Effector memory CD4-positive, alpha-beta T cell (primary cell): ENCODE measurements around the gene PRR33.
A peak's percentile ranks its signal among the peaks of the same experiment; 100 is the strongest.

Source experiments
- DNase-seq, 3 donors: peaks; one replicate each; pipeline ENCODE4 v3.0.0-alpha.2; 2020
- H3K27ac ChIP-seq: 2 replicates; pipeline ENCODE4 v1.7.0; 2013; ENCODE audit warnings: mild to moderate bottlenecking, low read length, moderate library complexity; ENCODE audit not compliant: insufficient read depth, poor library complexity, severe bottlenecking
- H3K27me3 ChIP-seq: replicated peaks from 2 replicates; pipeline ENCODE4 v1.7.0; 2013; ENCODE audit warnings: mild to moderate bottlenecking, low read length; ENCODE audit not compliant: insufficient read depth, control insufficient read depth, poor library complexity, severe bottlenecking
- H3K36me3 ChIP-seq: 2 replicates; pipeline ENCODE4 v1.7.0; 2013; ENCODE audit warnings: mild to moderate bottlenecking, low read length, moderate library complexity; ENCODE audit not compliant: control insufficient read depth, insufficient read depth
- H3K4me1 ChIP-seq: 2 replicates; pipeline ENCODE4 v1.7.0; 2013; ENCODE audit warnings: low read length, mild to moderate bottlenecking; ENCODE audit not compliant: control insufficient read depth, insufficient read depth, poor library complexity, severe bottlenecking
- H3K4me3 ChIP-seq: 2 replicates; pipeline ENCODE4 v1.7.0; 2013; ENCODE audit warnings: low read length, low read depth, mild to moderate bottlenecking; ENCODE audit not compliant: insufficient read depth, poor library complexity, severe bottlenecking
- H3K9me3 ChIP-seq: 2 replicates; pipeline ENCODE4 v1.7.0; 2013; ENCODE audit warnings: mild to moderate bottlenecking, low read length, moderate library complexity; ENCODE audit not compliant: control insufficient read depth

The PRR33 gene

DNA sequence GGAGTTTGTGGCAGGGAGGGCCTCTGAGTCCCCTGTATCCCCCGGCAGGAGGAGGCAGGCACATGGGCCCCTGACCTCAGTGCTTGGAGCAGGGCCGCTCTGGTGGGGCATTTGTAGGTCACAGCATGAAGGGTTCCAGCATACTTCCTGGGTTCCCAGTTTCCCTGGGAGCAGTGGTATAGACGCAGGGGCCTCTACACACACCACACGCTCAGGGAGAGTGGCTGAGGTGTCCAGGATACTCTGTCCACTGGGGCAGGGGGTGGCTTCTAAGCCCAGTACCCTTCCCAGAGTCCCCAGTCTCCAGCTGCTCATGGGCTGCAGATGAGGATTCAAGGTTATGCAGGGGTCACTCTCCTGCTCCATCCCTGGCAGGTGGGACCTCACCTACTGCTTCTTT is 32.7 kb downstream of the PRR33 start:
- H3K27ac ChIP-seq, result no peak overlapping the region
- H3K4me3 ChIP-seq, result no peak overlapping the region
- no peak for DNase-seq
- no peaks in the 10 kb centered on the region for H3K9me3 ChIP-seq
- H3K36me3 ChIP-seq, result peaks cover 12% of the 10 kb centered on the region
- H3K27me3 ChIP-seq, result no peaks in the 10 kb centered on the region
- H3K4me1 ChIP-seq, result peaks cover 53% of the 10 kb centered on the region

DNA sequence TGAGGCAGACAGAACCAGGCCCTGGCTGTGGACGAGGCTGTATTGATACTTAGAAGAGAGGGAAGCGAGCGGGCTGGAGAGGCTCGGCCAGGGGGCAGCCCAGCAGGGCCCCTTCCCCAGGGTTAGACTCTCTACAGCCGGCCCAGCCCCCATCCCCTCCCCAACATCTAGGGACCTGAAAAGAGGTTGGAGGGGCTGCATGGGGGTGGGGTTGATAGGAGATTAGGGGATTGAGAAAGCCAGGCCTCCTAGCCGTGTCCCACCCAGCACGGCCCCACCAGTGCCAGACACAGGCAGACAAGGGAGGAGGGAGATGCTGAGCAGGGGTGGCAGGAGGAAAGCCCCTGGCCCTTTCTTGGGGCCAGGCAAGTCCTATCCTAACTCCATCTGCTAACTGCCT is 33.1 kb downstream of the PRR33 start:
- Histone ChIP-seq H3K36me3 (peaks cover 12% of the 10 kb centered on the region), H3K27me3 (no peaks in the 10 kb centered on the region), H3K4me3 (no peak overlapping the region), H3K27ac (no peak overlapping the region), H3K4me1 (peaks cover 53% of the 10 kb centered on the region), H3K9me3 (no peaks in the 10 kb centered on the region)
- DNase-seq, result no peak

DNA sequence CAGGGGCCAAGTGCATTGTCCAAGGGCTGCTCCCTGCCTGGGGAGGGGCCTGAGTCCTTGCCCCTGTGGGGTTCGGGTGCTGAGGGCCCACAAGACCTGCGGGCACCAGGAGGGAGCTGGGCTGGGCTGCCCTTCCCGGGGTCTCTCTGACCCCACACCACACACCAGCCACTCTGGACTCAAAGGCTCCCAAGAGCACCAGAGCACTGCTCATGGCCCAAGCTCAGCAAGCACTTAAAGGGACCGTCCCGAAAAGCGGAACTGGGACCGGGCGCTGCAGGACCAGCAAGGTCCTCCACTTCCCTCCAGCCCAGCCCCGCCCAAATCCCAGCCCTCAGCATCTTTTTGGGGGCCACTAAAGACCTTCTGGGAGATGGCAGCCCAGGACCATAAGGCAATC is 33.5 kb downstream of the PRR33 start:
- Histone ChIP-seq H3K9me3 (no peaks in the 10 kb centered on the region), H3K36me3 (peaks cover 12% of the 10 kb centered on the region), H3K4me3 (no peak overlapping the region), H3K27ac (no peak overlapping the region), H3K4me1 (peaks cover 48% of the 10 kb centered on the region), H3K27me3 (no peaks in the 10 kb centered on the region)
- DNase-seq, result no peak

DNA sequence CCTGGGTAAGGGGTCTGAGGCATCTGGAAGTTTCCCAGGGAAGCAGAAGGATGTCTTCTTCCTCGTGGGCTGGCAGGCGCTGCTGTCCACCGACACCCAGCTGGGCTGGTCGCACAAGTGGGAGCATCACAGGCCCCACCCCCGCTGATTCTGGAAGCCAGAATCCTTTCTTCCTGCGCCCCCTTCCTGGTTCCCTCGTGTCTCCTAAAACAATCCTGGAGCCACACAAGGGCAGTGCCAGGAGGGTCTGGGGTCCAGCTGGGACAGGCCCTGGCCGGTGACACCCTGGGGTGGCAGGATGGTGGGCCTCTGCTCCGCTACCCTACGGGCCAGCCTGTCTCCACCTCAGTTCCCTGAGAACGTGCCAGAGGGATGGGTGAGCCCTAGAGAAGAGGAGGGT is 34.6 kb downstream of the PRR33 start:
- H3K4me3 ChIP-seq, result no peak overlapping the region
- no peaks in the 10 kb centered on the region for H3K27me3 ChIP-seq
- peaks cover 9% of the 10 kb centered on the region for H3K36me3 ChIP-seq
- H3K27ac ChIP-seq, result peak overlapping the region; percentile 15
- H3K4me1 ChIP-seq, result peaks cover 48% of the 10 kb centered on the region
- H3K9me3 ChIP-seq, result no peaks in the 10 kb centered on the region
- DNase-seq, result no peak

DNA sequence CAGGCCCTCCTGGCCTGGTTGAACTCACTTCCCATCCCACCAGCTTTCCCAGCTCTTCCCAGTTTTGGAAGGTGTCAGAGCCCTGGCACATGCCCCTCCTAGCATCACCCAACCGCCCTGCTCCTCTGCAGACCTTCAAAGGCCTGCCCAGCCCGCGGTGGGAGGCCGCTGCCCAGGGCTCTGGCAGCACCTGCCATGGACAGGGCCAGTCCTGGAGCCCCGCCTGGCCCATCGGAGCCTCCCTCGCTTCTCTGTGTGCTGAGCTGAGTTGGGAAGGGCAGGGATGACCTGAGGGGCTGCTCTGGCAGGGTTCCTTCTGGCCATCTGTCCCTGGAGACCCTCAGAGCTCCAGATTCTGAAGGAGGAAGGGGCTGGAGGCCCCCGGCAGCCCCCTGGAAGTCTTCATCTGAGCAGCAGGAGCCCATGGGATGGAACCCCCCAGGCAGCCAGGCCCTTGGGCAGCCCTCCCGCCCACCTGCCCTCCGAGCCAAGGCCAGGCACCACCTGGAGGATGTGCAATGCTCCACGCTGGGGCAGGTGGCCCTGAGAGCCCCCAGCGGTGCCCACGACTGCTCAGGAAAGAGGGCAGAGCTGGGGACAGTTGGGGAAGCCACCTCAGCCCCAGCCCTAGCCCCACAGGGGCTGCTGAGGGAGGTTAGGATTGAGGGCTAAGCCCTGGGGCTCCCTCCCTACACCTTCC is 35.2 kb downstream of the PRR33 start:
- Histone ChIP-seq H3K27ac (peak overlapping the region; percentile 85), H3K9me3 (no peaks in the 10 kb centered on the region), H3K27me3 (no peaks in the 10 kb centered on the region), H3K4me3 (no peak overlapping the region), H3K4me1 (peaks cover 54% of the 10 kb centered on the region), H3K36me3 (peaks cover 9% of the 10 kb centered on the region)
- DNase-seq, result no peak

DNA sequence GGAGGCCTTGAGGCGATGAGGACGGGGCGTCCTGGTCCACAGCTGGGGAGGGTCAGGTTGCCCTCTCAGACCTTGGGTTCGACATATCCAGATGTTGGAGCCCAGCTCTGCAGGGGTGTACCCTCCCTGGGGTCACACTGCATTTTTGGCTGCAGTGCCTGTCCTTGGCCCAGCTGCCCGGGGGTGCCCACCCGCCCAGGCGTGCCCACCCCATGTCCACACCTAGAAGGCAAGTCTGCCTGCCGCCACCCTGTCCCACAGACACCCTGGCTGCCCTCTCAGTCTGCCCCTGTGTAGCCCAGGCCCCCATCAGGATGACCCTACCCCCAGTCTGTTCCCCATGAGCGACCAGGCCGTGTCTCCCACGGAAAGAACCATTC is 35.8 kb downstream of the PRR33 start:
- H3K9me3 ChIP-seq, result no peaks in the 10 kb centered on the region
- H3K27ac ChIP-seq, result peak overlapping the region; percentile 85
- H3K27me3 ChIP-seq, result no peaks in the 10 kb centered on the region
- H3K4me3 ChIP-seq, result no peak overlapping the region
- peaks cover 59% of the 10 kb centered on the region for H3K4me1 ChIP-seq
- no peak for DNase-seq
- peaks cover 9% of the 10 kb centered on the region for H3K36me3 ChIP-seq

DNA sequence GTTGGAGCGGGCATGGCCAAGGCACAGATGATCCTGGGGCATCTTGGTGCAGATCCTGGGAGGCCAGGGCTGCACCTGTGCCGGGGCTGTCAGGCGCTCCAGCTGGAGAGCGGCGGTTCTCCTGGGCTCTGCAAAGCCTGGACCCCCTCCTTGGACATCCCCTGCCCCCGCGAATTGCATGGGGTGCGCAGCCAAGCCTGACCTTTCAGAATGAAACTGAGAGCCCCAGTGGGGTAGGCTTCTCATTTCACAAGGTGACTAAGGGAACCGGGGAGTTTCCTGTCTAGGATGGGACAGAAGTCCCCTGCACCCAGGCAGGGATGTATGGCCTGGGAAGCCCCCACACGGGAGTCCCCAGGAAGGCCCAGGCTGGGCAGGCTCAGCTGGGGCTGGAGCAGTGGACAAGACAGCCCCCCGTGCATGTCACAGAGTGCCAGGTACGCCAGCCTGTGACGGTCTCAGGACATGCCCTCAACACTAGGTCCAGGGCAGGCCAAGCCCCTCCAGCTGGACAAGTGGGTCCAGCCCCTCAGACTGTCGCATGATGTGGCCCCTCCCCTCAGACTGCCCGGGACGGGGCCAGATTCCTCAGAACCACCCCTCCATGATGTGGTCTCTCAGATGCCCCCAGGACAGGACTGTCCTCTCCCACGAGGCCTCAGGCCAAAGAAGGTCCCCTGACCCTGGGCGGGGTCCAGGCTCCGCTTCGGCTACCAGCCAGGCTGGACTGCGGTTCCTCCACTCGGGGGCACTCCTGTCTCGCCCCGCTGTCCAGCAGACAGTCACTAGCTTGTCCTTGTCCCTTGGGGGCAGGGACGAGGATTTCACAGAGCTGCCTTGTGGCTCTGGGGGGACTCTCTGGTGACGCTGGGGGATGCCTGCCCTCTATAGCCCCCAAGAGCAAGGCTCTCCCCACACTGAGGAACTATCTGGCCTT is 36.5 kb downstream of the PRR33 start:
- Histone ChIP-seq H3K27me3 (no peaks in the 10 kb centered on the region), H3K27ac (peak overlapping the region; percentile 85), H3K4me1 (peaks cover 63% of the 10 kb centered on the region), H3K36me3 (peaks cover 9% of the 10 kb centered on the region), H3K4me3 (peak overlapping the region; percentile 87), H3K9me3 (no peaks in the 10 kb centered on the region)
- no peak for DNase-seq

DNA sequence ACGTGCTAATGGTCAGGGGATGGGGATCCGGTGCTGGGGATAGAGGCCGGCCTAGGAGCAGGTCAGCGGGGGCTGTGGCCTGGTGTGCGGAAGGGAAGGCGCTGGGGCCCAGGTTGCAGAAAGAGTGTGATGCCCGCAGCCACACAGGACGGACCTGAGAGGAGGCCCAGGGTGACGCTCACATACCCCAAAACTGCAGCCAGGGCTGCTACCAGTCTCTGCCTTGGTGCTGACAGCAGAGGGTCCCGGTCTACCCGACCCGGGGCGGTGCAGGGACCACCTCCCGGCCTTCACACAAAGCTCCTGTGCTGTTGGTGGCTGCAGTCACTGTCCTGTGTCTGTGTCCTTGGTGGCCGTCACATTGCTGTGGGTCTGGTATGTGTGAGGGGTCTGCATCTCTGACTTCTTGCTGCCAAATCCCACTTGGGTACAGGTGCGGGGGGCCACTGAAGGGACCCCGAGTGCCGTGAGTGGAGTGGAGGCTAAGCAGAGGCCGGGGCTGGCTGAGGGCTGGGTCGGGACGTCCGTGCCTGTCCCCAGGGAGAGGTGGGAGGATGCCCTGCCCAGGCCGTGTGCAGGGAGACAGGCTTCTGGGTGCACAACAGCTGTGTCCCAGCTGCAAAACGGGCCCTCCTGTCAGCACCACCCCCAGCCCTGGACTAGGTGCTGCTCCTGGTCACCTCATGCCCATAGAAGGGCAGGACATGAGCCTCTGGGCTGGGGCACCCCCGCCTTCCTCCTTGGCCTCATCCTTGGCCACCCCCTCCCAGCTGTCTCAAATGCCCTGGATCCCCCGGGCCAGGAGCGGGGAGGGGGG is 37.4 kb downstream of the PRR33 start:
- peak overlapping the region; percentile 85 for H3K27ac ChIP-seq

DNA sequence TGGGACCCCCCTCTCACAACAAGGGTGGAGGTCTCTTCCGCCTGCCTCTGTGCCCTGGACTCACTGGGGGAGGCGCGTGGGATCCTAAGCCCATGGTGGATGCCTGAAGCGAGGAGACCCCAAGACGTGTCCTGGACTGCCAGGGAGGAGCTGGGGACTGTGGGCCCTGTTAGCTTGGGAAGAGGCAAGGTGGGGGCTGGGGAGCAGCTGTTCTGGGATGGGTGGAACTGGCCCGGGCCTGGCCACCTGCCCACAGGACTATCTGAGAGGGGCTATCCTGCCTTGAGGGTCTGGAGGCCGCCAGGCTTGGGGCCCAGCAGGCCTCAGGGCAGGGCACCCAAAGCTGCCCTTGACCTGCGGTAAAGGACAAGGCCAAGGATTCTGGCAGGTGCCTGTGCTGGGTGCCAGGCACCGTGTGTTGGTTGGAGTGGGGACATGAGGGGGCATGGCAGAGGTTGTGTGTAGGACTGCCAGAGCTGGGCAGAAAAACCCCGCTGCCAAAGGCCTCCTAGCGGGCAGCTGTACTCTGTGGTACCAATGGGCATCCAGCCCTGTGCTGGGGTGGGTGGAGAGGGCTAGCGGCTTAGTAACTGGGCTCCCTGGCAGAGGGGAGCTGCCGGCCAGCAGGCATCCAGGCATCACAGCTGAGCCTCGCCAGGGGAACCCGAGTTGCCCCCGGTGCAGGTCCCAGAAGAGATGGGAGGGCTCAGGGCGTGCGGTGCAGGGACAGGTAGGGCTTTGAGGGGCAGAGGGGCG is 38.1 kb downstream of the PRR33 start:
- H3K4me1 ChIP-seq, result peaks cover 75% of the 10 kb centered on the region
- H3K27me3 ChIP-seq, result no peaks in the 10 kb centered on the region
- H3K36me3 ChIP-seq, result peaks cover 9% of the 10 kb centered on the region
- no peak for DNase-seq
- peak overlapping the region; percentile 85 for H3K27ac ChIP-seq
- peak overlapping the region; percentile 87 for H3K4me3 ChIP-seq
- H3K9me3 ChIP-seq, result no peaks in the 10 kb centered on the region

More for the DNA sequence above, 37.4 kb downstream of the PRR33 start:
- Histone ChIP-seq H3K36me3 (peaks cover 9% of the 10 kb centered on the region), H3K4me3 (peak overlapping the region; percentile 87), H3K4me1 (peaks cover 72% of the 10 kb centered on the region), H3K9me3 (no peaks in the 10 kb centered on the region), H3K27me3 (no peaks in the 10 kb centered on the region)
- no peak for DNase-seq
